ENCODE measurements around the gene DHCR24. TPM values are rescaled to one million over a fixed set of nuclear protein-coding genes. Genes with fewer than 3 reads are reported as not detected.

DHCR24 gene
- total and polyA plus RNA-seq, 2 of the 13 experiments (the other 11 are each of a cell fraction or from before 2014, with no cell fraction given): 374 to 448 TPM

GRCh38 chr1:54888080-54888733 lies 1.2 kb upstream of the DHCR24 start (continued):
- TF ChIP-seq HMGXB3 (CRISPR knock-in tag; IDR thresholded peaks at IDR 0.05; ENCODE audit: borderline replicate concordance) (no peak), EEA1 (CRISPR knock-in tag; IDR thresholded peaks at IDR 0.05; ENCODE audit: borderline replicate concordance) (no peak), HOXA7 (CRISPR knock-in tag; IDR thresholded peaks at IDR 0.05) (no peak), MYC (CRISPR knock-in tag; IDR thresholded peaks at IDR 0.05; ENCODE audit: borderline replicate concordance) (peak; percentile 69), ZNF776 (CRISPR knock-in tag; IDR thresholded peaks at IDR 0.05) (no peak), BRCA1 (CRISPR knock-in tag; IDR thresholded peaks at IDR 0.05) (peak; percentile 83; the same call in 1 of the 2 replicates), HCFC1 (IDR thresholded peaks at IDR 0.05; ENCODE audit: low read depth, low read length) (no peak), RFX3 (CRISPR knock-in tag; IDR thresholded peaks at IDR 0.05) (no peak), SMYD3 (CRISPR knock-in tag; IDR thresholded peaks at IDR 0.05) (no peak), ZFX (CRISPR knock-in tag; IDR thresholded peaks at IDR 0.05; ENCODE audit: low read depth) (peak; percentile 40; the same call in 1 of the 2 replicates), HOXD1 (CRISPR knock-in tag; IDR thresholded peaks at IDR 0.05) (peak; percentile 74), PREB (CRISPR knock-in tag; IDR thresholded peaks at IDR 0.05) (no peak), PRPF4 (IDR thresholded peaks at IDR 0.05; ENCODE audit: low read depth, low read length, poor library complexity, severe bottlenecking) (no peak), TBL1XR1 (IDR thresholded peaks at IDR 0.05; ENCODE audit: borderline replicate concordance, low read length, partially characterized antibody) (peak; percentile 73), KIAA2018 (CRISPR knock-in tag; IDR thresholded peaks at IDR 0.05; ENCODE audit: borderline replicate concordance) (no peak), ZNF558 (CRISPR knock-in tag; IDR thresholded peaks at IDR 0.05; ENCODE audit: borderline replicate concordance) (no peak)

Measured in HepG2 (cell line).